ENCODE data around the gene TLR2. TPM values are rescaled to one million over a fixed set of nuclear protein-coding genes. Genes with fewer than 3 reads are reported as not detected.
A peak's percentile ranks its signal among the peaks of the same experiment; 100 is the strongest.

The TLR2 gene
- polyA plus RNA-seq, 4 donors = 5.2 to 6.4 (median 5.9) TPM

DNA sequence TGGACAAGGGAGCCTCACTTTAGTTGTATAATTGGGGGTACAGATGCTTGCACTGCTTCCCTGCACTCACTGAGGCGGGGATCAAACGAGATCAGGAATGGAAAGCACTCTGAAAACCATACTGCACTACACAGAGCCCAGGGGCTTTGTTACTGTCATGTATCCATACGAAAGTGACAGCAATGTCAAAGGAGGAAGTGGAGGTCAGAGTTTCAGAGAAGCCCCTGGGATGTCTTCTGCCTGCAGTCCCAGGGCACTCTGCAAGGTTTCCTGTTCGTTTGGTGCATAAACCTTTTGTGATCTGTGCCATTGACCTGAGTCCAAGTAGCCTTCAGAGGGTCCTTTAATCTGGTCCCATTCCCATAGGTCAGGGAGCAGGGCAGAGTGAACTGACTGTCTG, 44.6 kb downstream of the TLR2 start:
- DNase-seq (ENCODE audit: low read depth in 4 of 4, low spot score in 3 of 4) = no peak

DNA sequence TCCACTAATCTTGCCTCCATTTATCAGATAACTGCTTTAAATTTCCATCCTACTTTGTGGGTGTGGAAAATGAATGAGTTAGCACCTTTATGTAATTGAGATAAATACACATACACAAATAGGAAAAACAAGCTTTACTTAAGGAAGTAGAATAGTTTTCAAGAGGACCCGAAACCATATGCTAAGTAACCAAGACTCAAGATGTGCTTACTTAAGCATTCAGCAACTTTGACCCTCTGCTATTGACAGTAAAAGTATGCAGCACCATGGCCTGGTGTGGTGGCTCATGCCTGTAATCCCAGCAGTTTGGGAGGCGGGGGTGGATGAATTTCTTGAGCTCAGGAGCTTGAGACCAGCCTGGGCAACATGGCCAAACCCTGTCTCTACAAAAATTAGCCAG, 45.8 kb downstream of the TLR2 start:
- no peak for DNase-seq (ENCODE audit: low read depth in 4 of 4, low spot score in 3 of 4)

DNA sequence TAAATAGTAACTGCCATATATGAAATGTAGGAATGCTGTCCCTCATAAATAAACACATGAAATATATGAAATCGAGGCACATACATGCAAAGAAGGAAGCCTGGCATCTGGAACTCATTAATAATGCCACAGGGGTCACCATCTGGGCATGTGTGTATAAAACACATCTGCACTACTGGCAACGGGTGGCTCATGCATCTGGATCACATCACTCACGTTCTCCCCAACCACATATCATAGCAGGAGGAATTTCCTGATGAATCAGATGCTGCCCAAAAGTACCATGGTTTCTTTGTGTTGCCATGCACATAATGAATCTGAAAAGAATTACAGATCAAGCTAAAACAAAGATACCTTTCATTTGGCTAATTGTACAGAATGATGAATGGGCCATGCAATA, 47.2 kb downstream of the TLR2 start:
- no peak for DNase-seq (ENCODE audit: low read depth in 4 of 4, low spot score in 3 of 4)

DNA sequence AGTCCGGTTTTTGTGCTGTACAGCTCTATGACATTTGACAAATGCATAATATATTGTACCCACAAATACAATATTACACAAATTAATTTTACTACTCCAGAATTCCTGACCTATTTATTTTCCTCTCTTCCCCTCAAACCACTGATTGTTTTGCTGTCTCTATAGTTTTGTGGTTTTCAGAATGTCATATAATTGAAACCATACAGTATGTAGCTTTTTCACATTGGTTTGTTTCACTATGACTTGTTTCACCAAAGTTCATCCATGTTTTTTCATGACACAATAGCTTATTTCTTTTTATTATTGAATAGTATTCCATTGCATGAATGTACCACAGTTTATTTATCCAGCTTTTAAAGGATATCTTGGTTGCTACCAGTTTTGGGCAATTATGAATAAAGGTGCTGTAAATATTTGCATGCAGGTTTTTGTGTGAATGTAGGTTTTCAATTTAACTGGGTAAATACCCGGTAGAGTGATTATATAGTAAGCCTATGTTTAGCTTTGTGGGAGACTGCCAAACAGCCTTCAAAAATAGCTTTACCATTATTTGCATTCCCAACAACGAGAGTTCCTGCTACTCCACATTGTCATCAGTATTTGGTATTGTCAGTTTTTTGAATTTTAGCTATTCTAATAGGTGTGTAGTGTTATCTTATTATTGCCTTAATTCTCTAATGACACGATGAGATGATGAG, 49.8 kb downstream of the TLR2 start:
- no peak for DNase-seq (ENCODE audit: low read depth in 4 of 4, low spot score in 3 of 4)

DNA sequence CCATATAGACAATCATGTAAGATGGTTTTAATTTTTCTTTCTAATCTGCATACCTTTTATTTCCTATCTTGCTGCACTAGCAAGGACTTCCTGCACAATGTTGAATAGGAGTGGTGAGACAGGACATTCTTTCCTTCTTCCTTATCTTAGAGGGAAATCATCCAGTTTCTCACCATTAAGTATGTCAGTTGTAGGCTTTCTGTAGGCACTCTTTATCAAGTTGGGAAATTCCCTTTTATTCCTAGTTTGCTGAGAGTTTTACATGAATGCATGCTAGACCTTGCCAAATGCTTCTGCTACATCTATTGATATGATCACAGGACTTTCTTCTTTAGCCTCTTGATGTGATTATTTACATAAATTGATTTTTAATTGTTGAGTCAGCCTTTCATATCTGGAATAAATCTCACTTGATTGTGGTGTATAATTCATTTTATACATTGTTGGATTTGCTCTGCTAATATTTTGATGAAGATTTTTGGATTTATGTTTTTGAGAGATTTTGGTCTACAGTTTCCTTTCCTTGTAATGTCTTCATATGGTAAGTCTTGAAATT, 51.9 kb downstream of the TLR2 start:
- DNase-seq (ENCODE audit: low read depth in 4 of 4, low spot score in 3 of 4) = no peak

DNA sequence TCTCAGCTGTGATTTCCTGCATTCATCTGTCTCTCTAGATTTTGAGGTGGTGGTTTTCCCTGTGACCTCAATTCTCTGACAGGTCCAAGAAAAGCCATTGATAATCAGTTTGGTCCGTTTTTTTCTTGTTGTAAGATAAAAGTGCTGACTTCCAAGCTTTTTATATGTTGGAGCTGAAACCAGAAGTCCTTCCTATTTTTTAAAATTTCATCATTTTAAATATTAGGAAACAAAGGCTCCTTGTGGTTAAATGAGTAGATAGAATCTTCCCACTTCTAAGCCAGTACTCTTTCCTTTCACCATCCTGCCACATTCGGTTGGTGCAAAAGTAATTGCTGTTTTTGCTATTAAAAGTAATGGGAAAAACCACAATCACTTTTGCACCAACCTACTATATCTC, 57.5 kb downstream of the TLR2 start:
- DNase-seq (ENCODE audit: low read depth in 4 of 4, low spot score in 3 of 4) = no peak

DNA sequence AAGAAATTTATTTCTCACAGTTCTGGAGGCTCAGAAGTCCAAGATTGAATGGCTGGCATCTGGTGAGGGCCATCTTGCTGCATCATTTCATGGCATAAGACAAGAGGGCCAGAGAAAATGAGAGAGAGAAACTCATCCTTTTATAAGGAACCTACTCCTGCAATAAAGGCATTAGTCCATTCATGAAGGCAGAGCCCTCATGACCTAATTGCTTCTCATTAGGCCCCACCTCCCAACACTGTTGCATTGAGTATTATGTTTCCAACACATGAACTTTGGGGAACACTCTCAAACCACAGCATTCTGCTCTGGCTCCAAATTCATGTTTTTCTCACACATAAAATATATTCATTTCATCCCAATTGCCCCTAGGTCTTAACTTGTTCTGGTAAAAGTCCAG, 61.6 kb downstream of the TLR2 start:
- DNase-seq (ENCODE audit: low read depth in 4 of 4, low spot score in 3 of 4) = no peak

DNA sequence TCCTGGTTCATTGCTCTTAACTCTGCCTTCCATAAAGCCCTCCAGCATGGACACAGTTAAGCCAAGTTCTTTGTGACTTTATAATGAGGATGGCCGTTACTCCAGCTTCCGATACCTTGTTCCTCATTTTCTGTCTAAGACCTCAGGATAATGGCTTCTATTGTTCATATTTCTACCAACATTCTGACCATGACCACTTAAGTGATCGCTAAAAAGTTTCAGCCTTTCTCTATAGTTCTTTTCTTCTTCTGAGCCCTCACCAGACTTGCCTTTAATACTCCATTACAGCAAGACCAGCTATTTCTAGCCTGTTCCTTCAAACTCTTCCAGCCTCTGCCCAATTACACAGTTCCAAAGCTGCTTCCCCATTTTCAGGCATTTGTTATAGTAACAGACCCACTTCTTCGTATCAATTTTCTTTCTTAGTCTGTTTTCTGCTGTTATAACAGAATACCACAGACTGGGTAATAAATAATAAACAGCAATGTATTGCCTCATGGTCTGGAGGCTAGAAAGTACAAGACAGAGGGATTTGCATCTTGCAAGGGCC, 63.4 kb downstream of the TLR2 start:
- DNase-seq (ENCODE audit: low read depth in 4 of 4, low spot score in 3 of 4) = no peak

DNA sequence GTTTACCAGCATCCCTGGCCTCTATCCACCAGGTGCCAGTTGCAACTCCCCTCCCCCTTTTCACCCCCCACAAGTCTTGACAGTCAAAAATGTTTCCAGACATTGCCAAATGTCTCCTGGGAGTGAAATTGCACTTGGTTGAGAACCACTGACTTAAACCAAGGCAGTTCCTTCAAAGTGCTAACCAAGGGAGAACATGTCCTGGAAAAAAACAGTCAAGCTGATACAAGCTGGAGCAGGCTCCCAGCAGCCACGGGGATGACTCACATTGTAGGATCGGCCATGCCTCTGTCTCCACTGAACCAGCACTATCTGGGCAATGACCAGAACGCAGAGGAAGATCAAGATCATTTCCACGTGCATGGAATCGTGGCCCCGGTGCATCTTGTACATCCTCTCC, 64.3 kb downstream of the TLR2 start:
- DNase-seq (ENCODE audit: low read depth in 4 of 4, low spot score in 3 of 4) = no peak

DNA sequence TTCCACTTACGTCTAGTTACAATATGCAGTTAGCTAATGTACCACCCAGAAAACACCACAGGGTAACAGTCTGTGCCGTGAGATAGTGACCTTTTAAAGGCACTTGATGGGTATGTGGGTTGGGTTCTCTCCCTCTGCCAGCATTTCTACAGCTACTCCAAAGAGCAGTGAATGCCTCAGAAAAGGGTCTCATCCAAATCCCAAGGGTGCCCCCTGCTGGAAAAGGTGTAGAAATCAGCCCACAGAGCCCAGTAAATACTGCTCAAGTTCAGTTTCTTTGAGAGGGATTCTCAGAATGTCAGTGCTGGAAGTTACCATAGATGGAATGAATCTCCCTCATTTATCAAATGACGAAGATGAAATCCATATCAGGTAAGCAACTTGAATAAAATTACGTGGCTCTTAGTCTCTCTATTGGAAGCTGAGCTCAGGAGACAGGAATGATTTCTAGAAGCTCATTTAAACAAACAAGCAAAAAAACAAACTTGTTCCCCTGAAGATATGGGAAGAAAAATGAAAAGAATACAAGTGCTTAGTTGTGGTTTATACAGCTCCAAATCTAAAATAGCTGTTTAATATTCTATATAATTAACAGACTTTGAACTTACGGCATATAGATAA, 66.2 kb downstream of the TLR2 start:
- peak; percentile 57 to 74 (median 67) for DNase-seq (ENCODE audit: low read depth in 4 of 4, low spot score in 3 of 4)

DNA sequence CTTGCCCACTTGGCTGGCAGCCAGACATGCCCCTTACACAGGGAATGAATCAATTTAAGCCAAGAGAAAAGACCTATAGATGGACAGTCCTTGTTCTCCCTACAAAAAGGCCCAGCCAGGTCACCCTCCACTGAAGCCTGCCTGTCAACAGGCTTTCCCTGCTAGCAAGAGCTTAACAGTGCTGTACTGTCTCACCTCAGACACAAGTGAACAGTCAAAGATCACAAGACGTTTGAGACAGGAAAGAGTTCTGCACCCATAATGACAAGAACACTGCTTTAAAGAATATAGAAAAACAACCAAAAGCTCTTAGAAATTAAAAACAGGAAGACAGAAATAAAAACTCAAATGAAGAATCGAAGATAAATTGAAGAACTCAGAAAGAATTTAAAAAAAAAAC, 71.1 kb downstream of the TLR2 start:
- no peak for DNase-seq (ENCODE audit: low read depth in 4 of 4, low spot score in 3 of 4)

Other genes with a start within 250 kb of the TLR2 start
- gene TMEM131L, start 217.9 kb upstream of the TLR2 start, polyA plus RNA-seq (ENCODE audit: insufficient read length in 4 of 4) = 10 to 100 TPM; 21.9 to 29.0 (median 27.0) TPM
- 1 to 10 TPM; 3.9 to 5.7 (median 4.9) TPM for gene RNF175, start 75.7 kb downstream of the TLR2 start, polyA plus RNA-seq (ENCODE audit: insufficient read length in 4 of 4)
- gene SFRP2, start 104.8 kb downstream of the TLR2 start, polyA plus RNA-seq (ENCODE audit: insufficient read length in 4 of 4) = 10 to 100 TPM; 16.6 to 39.2 (median 21.3) TPM